Activated CD8-positive, alpha-beta memory T cell treated with anti-CD3 and anti-CD28 coated beads, Interleukin-2, amount 50 U/mL, for 1 hour (primary cell): Measurements from ENCODE around the gene ATG101.
"Not testable (repeated sequence)": the region's sequence is repeated elsewhere in the genome, so short reads cannot be mapped to it uniquely, and the experiment has no call there.

Experiments used
- DNase-seq: peaks from one replicate; pipeline ENCODE4 v3.0.0-alpha.2; 2020; ENCODE audit errors: extremely low read depth

The ATG101 gene

DNA sequence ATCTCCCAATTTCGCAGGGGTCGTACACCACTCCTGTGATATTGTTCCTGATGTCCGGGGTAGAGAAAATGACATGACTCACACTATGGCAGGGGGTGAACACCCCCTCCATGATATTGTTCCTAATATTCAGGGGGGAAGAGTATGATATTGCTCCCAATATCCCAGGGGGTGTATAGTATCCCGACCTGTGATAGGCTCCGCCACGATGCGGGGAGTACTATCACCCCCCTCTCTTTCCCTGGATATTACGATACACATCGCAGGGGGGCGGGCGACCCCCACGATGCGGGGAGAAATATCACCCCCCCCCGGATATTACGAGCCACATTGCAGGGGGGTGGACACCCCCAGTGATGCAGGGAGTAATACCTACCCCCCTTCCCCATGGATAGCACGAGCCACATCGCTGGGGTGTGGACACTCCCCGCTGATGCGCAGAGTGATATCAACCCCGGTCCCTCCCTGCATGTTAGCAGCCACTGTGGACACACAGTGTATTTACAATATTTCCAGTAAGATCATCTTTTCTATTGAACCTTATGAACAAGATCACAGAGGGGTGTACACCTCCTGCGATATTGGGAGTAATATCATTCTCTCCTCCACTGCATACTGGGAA lies 27.4 kb downstream of the ATG101 start:
- no peak for DNase-seq

DNA sequence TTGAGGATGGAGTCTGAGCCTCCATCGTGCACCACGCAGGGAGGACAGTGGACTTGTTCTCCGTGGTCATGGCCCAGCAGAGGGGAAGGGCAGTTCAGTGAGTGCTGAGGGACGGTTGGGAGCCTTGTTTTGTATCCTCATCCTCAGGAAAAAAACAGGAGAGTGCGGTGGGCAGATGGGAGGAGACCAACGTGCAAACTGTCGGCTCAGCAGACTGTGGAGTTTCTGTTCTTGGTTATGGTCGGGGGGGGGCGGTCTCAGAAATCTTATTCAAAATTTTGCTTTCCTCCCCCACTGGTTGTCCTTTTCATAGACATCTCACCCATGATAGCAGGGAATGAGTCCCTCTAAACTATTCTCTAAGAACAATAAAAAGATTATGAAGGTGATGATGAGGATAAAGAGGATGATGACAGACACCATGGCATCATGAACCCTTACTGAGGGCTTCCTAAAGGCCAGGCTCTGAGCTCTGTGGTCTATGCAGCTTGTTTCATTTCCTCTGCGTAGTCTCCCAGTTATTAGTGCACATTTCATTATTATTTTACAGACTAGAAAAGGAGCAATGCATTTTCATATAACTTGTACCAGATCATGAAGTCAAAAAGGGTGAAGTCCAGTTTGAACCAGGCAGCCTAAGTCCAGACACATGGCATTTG lies 34.8 kb downstream of the ATG101 start:
- not testable (repeated sequence) for DNase-seq

DNA sequence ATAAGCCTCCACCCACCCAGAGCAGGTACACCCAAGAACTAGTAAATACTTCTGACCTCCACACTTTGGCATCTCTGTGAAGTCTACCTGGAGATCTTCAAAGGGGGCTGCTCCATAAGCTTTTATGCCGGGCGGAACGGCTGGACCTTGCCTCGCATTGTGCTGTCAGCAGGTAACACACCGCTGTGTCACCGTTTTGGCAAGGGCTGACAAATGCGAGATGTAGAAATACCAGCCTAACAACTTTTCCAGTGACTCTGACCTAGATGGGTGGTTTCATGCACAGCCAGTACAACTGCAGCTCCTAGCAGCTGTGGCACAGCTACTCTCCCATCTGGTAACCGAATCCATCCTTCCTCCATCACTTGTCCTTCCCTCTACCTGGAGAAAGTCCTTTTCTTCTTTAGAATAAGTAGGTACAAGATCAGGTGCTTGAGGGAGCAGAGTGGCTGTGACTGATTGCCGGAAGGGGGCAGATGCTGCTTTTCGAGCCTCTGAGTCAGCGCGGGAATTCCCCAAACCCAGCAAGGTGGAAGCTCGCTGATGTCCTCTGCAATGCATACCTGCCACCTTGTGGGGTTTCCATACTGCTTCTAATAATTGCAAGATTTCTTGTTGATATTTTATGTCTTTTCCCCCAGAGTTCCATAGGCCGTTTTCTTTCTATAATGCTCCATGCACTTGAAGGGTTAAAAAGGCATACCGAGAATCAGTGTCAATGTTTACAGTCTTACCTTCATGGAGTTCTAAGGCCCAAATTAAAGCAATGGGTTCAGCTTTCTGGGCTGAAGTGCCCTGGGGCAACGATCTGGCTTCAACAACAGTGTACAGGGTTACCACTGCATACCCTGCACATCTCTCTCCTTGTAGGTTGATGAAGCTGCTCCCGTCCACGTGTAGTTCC lies 46.7 kb downstream of the ATG101 start:
- peak; percentile 12 for DNase-seq

DNA sequence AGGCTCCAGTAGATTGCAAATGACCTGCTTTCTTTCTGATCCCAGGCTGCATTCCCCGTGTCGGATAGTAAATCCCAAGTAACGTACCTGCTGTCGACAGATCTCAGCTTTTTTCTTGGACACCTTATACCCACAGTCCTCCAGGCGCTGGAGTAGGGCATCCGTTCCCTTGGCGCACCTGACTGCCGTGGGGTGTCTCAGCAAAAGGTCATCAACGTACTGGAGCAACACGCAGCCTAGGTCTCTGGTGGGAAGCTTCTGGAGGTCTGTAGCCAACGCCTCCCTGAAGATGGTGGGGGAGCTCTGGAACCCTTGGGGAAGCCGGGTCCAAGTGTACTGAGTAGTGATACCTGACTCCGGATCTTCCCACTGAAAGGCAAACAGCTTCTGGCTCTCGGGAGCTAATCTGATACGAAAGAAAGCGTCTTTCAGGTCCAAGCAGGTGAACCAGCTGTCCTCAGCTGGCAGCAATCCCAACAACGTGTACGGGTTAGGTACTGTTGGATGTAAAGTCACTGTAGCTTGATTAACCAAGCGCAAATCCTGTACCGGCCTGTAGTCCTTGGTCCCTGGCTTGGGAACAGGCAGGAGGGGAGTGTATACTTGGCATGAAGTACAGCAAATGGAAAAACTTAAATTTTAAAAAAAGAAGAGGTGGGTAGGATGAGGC lies 48.2 kb downstream of the ATG101 start:
- not testable (repeated sequence) for DNase-seq

DNA sequence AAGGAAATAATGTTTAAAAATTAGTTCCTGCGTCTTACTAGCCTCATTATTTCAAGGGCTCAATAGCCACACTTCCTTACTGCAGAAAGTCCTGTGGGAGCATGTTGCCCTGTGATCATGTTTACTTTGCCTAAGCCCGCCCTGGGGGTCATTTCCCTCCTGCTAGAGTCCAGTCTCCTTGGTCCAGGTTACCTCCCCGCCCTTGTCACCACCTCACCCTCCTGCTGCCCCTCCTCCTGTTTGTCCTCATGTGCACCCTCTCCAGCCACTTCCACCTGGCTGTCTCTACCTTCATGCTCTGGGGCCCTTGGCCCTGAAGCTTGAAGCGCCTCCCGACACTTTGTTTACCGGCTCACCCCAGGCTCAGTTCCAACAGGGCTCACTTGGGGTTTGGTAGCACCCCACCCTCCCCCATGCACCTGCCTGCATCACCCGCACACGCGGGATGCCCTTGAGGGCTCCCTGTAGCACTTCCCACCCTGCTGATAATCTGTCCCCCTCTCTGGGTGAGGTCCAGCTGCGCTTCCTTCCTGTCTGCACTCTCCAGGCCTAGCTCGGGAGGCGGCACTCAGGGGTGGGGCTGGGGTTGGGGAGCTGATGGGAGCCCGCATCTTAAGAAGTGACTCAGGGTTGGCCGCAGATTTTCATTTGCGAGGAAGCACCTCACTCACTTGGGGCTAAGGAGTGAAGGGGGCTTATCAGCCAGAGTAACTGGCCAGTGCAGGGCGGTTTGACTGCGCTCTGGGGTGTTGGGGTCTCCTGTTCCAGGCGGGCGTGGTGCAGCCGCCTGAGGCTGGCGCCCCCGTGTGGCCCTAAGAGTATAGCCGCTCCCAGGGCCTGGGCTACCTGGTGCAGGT lies 49.8 kb downstream of the ATG101 start:
- no peak for DNase-seq

DNA sequence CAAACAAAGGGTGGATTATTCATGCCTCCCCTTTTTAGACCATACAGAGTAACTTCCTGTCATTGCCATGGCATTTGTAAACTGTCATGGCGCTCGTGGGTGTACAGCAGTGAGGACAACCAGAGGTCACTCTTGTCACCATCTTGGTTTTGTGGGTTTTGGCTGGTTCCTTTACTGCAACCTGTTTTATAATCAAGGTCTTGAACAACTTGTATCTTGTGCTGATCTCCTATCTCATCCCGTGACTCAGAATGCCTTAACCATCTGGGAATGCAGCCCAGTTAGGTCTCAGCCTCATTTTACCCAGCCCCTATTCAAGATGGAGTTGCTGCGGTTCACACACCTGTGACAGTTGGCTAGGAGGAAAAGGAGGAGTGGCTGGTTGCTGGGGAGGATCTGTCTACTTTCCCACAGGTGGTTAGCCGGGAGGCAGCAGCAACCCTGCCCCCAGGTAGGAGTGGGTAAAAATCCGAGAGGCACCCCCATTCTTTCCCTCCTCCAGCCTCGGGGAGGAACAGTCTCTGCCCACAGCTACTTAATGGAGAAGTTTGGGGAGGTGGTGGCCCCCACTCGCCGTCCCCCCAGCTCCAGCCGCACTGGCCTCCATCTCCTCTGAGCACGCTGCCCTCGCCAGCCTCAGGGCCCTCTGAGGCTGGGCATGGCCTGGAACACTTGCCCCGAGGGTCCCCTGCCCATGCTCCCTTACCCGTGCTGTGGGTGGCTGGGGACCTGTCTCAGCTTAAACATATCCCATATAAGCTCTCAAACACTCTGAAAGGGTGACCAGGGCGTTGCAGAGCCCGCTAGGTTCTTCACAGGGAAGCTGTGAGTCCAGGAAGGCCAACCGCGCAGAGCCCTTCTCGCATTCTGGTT lies 51.4 kb downstream of the ATG101 start:
- no peak for DNase-seq

DNA sequence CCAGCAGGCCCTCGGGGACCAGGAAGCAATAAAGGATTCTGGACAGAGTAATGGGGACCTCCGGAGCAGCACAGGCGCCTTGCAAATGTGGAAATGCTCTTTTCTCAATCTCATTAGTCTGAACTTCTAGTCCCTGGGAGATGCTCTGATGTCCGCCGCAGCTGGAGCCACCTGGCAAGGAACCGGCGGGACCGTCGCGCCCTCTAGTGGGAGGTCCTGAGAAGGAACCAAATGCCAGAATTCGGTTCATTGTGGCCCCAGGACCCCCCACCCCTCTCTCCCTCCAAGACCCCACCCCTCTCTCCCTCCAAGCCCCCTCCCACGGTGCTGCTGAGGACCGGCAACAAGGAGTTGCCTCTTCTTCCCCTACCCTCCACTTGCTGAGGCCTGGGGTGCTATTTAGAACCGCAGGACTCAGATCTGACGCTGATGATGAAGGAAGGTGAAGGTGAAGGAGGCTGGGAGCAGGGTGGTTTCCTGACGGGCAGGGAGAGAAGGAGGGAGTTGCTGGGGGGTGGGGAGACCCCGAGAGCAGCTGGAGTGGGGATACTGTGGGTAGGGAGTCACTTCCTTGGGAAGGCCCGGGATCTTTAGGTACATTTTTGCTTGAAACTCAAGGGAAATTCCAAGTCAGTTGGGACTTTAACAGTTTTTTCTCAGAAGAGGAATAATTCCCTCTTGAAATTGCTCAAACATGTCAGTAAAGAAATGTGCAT lies 52.2 kb downstream of the ATG101 start:
- DNase-seq = no peak

DNA sequence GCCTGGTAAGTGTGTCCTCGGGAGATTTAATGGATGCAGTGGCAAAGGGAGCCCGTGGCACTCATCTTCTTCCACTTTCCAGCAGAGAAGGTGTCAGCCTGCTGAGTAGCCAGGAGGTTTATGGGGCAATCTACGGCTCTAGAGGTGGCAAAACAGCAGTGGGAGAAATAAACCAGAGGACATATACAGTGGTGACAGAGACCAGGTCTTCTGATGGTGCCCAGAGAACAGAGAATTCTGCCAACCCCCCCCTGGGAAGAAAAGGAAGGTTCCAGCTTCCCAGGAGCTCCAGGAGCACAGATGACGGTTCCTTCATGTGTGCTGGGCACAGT lies 52.7 kb downstream of the ATG101 start:
- no peak for DNase-seq

DNA sequence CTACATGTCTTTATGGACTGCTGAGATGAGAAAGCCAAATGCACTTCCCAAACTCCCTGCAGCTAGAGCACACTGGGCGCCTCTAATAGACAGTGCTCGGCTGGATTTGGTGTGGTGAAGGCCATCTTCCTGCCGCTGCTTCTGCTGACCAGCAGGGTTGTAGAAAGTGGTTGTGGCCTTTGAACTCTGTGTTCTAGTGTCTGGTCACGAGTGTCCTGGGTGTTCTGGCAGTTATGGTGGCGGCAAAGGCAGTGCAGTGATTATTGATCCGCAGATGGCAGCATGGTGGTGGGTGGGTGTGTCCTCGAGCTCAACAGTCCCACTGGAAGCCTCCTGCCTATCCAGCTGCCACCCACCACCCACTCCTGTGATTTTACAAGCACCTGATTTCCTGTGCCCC lies 53.1 kb downstream of the ATG101 start:
- no peak for DNase-seq

DNA sequence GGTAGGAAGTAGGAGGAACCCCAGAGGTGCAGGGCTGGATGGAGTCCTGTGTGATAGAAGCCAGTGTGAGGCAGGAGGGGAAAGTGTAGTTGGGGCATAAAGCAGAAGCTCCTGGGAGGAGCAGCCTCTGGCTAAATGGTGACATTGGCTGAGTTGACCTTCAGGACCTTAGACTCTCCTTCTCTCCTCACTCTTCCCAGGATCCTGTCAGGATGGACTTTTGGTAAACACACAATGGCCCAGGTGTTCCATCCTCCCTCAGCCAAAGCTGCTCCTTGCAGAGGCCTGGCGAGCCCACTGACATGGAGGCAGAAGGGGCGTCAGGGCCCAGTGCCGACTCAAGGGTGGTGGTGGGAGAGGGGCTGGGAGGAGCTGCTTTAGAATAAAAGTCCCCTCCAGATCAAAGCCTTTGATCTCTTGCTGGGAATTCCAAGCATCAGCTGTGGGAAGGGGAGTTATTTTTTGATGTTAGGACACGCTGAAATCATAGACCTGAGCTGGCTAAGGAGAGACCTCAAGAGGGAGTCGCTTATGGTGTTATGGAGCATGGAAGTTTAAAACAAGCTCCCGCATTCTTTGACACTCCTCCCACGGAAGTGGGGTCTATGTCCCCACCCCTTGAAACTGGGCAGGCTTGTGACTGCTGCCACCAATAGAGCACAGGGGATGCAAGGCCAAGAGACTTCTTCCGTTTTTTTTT lies 53.9 kb downstream of the ATG101 start:
- no peak for DNase-seq

DNA sequence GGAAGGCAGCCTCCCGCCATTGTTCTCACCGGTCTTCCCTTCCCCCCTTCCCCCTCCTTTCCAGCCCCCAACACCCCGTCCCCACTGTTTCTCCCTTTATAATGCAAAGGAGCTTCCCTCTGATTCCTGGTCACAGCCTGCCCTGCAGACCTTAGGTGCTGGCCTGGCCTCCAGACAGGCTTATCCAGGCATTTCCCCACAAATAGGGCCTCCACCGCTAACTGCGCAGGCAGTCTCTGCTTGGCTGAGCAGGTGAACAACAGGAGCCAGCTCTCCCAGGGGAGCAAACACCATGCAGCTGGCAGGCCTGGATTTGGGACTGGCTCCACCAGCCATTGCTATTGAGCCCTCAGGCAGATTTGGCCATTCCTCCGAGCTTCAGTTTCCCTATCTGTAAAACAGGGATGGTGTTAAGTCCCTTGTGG lies 55.7 kb downstream of the ATG101 start:
- no peak for DNase-seq

DNA sequence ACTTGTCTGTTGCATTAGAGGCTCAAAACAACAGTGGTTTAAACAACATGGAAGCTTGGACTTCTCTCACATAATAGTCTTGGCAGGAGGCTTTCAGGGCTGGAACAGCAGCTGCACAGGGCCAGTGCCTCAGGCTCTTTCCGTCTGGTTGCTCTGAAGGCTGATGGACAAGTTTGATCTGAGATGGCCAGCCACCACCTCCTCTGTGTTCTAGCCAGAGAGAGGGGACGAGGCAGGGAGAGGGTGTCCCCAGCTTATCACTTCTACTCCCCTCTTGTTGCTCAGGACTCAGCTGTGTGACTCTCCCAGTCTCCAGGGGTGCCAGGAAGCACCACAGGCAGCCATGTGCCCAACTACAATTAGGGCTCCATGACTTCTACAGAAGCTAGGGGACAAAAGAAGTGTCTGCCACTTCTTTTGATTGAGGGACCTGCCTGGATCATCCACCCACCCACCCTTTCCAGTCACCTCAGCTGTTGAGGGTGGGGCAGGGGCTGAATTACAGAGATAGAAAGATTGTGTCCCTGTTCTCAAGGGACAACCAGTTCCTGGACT lies 56.3 kb downstream of the ATG101 start:
- no peak for DNase-seq
